Testis (tissue), 3 donors: ENCODE measurements around the gene IQSEC3. TPM values are rescaled to one million over a fixed set of nuclear protein-coding genes. Genes with fewer than 3 reads are reported as not detected.

Experiments
- DNase-seq: peaks from one replicate; pipeline ENCODE4 v3.0.0-alpha.2; 2019
- H3K27ac ChIP-seq, 2 donors: fragments of 200-600 bp; sonication (generic); one replicate each; pipeline ENCODE4 v1.5.1; 2019
- H3K27me3 ChIP-seq: fragments of 200-600 bp; sonication (generic); one replicate; pipeline ENCODE4 v1.5.1; 2019
- H3K36me3 ChIP-seq: fragments of 200-600 bp; sonication (generic); one replicate; pipeline ENCODE4 v1.5.1; 2017; ENCODE audit warnings: low read depth; ENCODE audit errors: missing control alignments
- H3K4me1 ChIP-seq: fragments of 200-600 bp; sonication (generic); one replicate; pipeline ENCODE4 v1.5.1; 2019
- H3K4me3 ChIP-seq, 2 donors: fragments of 200-600 bp; sonication (generic); one replicate each; pipeline ENCODE4 v1.5.1; 2017 to 2019
- H3K9me3 ChIP-seq: fragments of 200-600 bp; sonication (generic); one replicate; pipeline ENCODE4 v1.5.1; 2017
- CTCF ChIP-seq, 3 experiments: fragments of 450-650 bp in 2 of 3; fragments of 200-600 bp in 1 of 3; sonication (generic) in 1 of 3; IDR thresholded peaks; one replicate each; pipeline ENCODE4 v1.5.1; 2016 to 2019; ENCODE audit warnings: antibody characterized with exemption in 3 of 3, mild to moderate bottlenecking in 2 of 3, moderate library complexity in 1 of 3
- POLR2A ChIP-seq: fragments of 450-650 bp; IDR thresholded peaks from one replicate; pipeline ENCODE4 v1.6.1; 2017; ENCODE audit warnings: antibody characterized with exemption, mild to moderate bottlenecking, moderate library complexity
- WGBS, 2 donors: methylation state at CpG; one replicate each; pipeline ENCODE4 v1.1.5; 2018; 5-methylcytosine and 5-hydroxymethylcytosine counted together
- intact Hi-C: fragments of 100-400 bp; cut with DNase I; formaldehyde crosslinking; loops from one replicate; pipeline ENCODE4 v1.15.1; 2023; ENCODE audit warnings: low total_unique reads
- polyA plus RNA-seq: library from polyadenylated mRNA; stranded (reverse); fragments of 350-450 nt; fragmentation: Illumina TruSeq; extraction: RNeasy Lipid Tissue Mini Kit (QIAGEN cat#74804); gene quantifications from one replicate; pipeline ENCODE4 v1.2.3, GENCODE V29; 2014; ENCODE audit warnings: low read depth, low replicate concordance; ENCODE audit not compliant: insufficient read depth
- total RNA-seq, 2 donors: library from RNA; depleted of rRNA; stranded (reverse); fragments of >200 nt; gene quantifications; one replicate each; pipeline ENCODE4 v1.2.3, GENCODE V29; 2016

IQSEC3 gene
- total and polyA plus RNA-seq, 3 donors from 2014 or later: 3.9 to 12.2 (median 4.5) TPM

DNA sequence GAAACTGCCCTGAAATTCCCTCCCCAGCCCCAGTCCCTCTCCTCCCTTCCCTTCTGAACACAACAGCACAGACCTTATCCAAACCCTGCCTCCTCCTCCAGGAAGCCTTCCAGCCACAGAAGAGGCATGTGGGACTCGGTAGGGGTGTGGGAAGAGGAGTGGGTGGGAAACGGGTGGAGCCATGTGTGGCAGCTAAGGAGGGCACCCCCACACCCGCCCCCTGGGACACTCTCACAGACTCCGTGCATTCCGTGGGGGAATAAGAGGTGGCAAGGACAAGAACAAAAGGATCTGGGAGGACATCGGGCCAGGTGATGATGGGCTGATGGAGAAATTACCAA lies 123.0 kb downstream of the IQSEC3 start:
- 36 to 64% methylated on average over 6 of the region's 6 CpGs for WGBS, 2 donors
- Histone ChIP-seq H3K27me3 (no peaks in the 10 kb centered on the region), H3K36me3 (no peaks in the 10 kb centered on the region), H3K4me3 (peak overlapping the region in 1 of 2 donors; percentile 56), H3K9me3 (no peaks in the 10 kb centered on the region), H3K4me1 (peaks cover 9% of the 10 kb centered on the region), H3K27ac (no peak overlapping the region)
- no peak for DNase-seq
- TF ChIP-seq POLR2A: no peak
- no peak for TF ChIP-seq CTCF (IDR thresholded peaks at IDR 0.05)
- intact Hi-C loops: no loop called here

- no peaks in the 10 kb centered on the region for H3K9me3 ChIP-seq
- 93 to 96% methylated on average over 4 to 8 of the region's 8 CpGs for WGBS, 2 donors
- intact Hi-C loops: no loop called here
- TF ChIP-seq CTCF (IDR thresholded peaks at IDR 0.05) (no peak), POLR2A (no peak)
- H3K27me3 ChIP-seq: no peaks in the 10 kb centered on the region
- no peak for DNase-seq
- H3K27ac ChIP-seq: no peak overlapping the region
- no peaks in the 10 kb centered on the region for H3K36me3 ChIP-seq
- peaks cover 6% of the 10 kb centered on the region for H3K4me1 ChIP-seq
- no peak overlapping the region for H3K4me3 ChIP-seq
Measured at GRCh38 chr12:190881-191280, 124.3 kb downstream of the IQSEC3 start.

GRCh38 chr12:191541-191940 lies 125.0 kb downstream of the IQSEC3 start:
- WGBS, 2 donors: 90 to 92% methylated on average over 3 of the region's 3 CpGs
- intact Hi-C loops: no loop called here
- Histone ChIP-seq H3K27me3 (no peaks in the 10 kb centered on the region), H3K27ac (no peak overlapping the region), H3K4me1 (peaks cover 6% of the 10 kb centered on the region), H3K4me3 (no peak overlapping the region), H3K9me3 (no peaks in the 10 kb centered on the region), H3K36me3 (no peaks in the 10 kb centered on the region)
- TF ChIP-seq POLR2A: no peak
- no peak for TF ChIP-seq CTCF (IDR thresholded peaks at IDR 0.05)
- DNase-seq: no peak

GRCh38 chr12:193261-193660 lies 126.7 kb downstream of the IQSEC3 start:
- DNase-seq: no peak

More at GRCh38 chr12:193261-193660, 126.7 kb downstream of the IQSEC3 start:
- Histone ChIP-seq H3K27me3 (no peaks in the 10 kb centered on the region), H3K4me3 (no peak overlapping the region), H3K36me3 (no peaks in the 10 kb centered on the region), H3K27ac (no peak overlapping the region), H3K9me3 (no peaks in the 10 kb centered on the region), H3K4me1 (peaks cover 6% of the 10 kb centered on the region)
- WGBS, 2 donors: 50 to 69% methylated on average over 6 to 10 of the region's 10 CpGs
- intact Hi-C loops: no loop called here
- TF ChIP-seq POLR2A (no peak), CTCF (IDR thresholded peaks at IDR 0.05) (no peak)
